ENCODE data around the gene SHC2. TPM values are rescaled to one million over a fixed set of nuclear protein-coding genes. Genes with fewer than 3 reads are reported as not detected.

SHC2 gene
- total and polyA plus RNA-seq, 2 experiments from 2014 or later: 2.2 to 4.6 TPM

GRCh38 chr19:458091-459042, 2.5 kb downstream of the SHC2 start:
- H3K36me3 Mint-ChIP-seq (ENCODE audit: low read depth): peaks cover 2% of the 10 kb centered on the region; the same call in 1 of the 3 replicates
- H3K4me1 Mint-ChIP-seq: peaks cover 7% of the 10 kb centered on the region
- Histone ChIP-seq H3K79me2 (replicated peaks; ENCODE audit: insufficient read depth) (no peaks in the 10 kb centered on the region), H3K9me2 (ENCODE audit: insufficient read depth) (no peaks in the 10 kb centered on the region), H3K36me3 (ENCODE audit: insufficient read depth) (no peaks in the 10 kb centered on the region), H3F3A (replicated peaks; ENCODE audit: low read depth) (0 out of 2 replicates have a peak, but pooled peaks cover 4% of the 10 kb centered on the region), H3K27ac (ENCODE audit: low read depth) (no peak overlapping the region), H3K27me3 (ENCODE audit: insufficient read depth) (peaks cover 33% of the 10 kb centered on the region), H2AFZ (no peak overlapping the region), H3K4me3 (no peak overlapping the region), H3K4me2 (no peak overlapping the region), H3K4me1 (ENCODE audit: insufficient read depth) (no peaks in the 10 kb centered on the region; the same call in 1 of the 2 replicates), H4K20me1 (replicated peaks; ENCODE audit: insufficient read depth) (no peaks in the 10 kb centered on the region)
- ATAC-seq (no peak), DNase-seq (ENCODE audit: low spot score) (no peak)
- H3K4me3 Mint-ChIP-seq: no peak overlapping the region
- H3K27me3 Mint-ChIP-seq (ENCODE audit: insufficient read depth, low read depth, poor library complexity): peaks cover 29% of the 10 kb centered on the region
- peaks cover 8% of the 10 kb centered on the region for H3K9me3 Mint-ChIP-seq
- no peak overlapping the region for H3K27ac Mint-ChIP-seq
- TF ChIP-seq POLR2AphosphoS5 (IDR thresholded peaks at IDR 0.05; ENCODE audit: low read depth): no peak
- no peak for TF ChIP-seq EZH2 (IDR thresholded peaks at IDR 0.05; ENCODE audit: low read depth, unreplicated experiment)
- TF ChIP-seq NANOG (IDR thresholded peaks at IDR 0.05; ENCODE audit: borderline replicate concordance): no peak
- TF ChIP-seq EZH2phosphoT487 (IDR thresholded peaks at IDR 0.05; ENCODE audit: unreplicated experiment): no peak
- TF ChIP-seq JUNB (IDR thresholded peaks at IDR 0.05; ENCODE audit: unreplicated experiment): no peak
- TF ChIP-seq ZNF462 (CRISPR knock-in tag; IDR thresholded peaks at IDR 0.05): no peak
- no peak for TF ChIP-seq CTCF (conservative IDR thresholded peaks at IDR 0.05; ENCODE audit: low read depth in 2 of 2)
- no peak for TF ChIP-seq ZNF114 (CRISPR knock-in tag; IDR thresholded peaks at IDR 0.05)
- no peak for TF ChIP-seq STAT1 (IDR thresholded peaks at IDR 0.05; ENCODE audit: unreplicated experiment)
- no peak for TF ChIP-seq REST (IDR thresholded peaks at IDR 0.05; ENCODE audit: unreplicated experiment)
- TF ChIP-seq CREB1 (CRISPR knock-in tag; IDR thresholded peaks at IDR 0.05; ENCODE audit: low read depth): no peak
- TF ChIP-seq ZNF331 (CRISPR knock-in tag; IDR thresholded peaks at IDR 0.05; ENCODE audit: low read depth): no peak
- no peak for TF ChIP-seq ETS1 (IDR thresholded peaks at IDR 0.05)

Data from GM23338 (cell line).